Neural progenitor cell (in vitro differentiated cells): Measurements from ENCODE around the gene TMEM9B.

ENCODE experiments used
- EZH2 ChIP-seq: fragments of 200-600 bp; sonication (generic); IDR thresholded peaks from 2 replicates; pipeline ENCODE4 v1.6.1; 2017; ENCODE audit warnings: antibody characterized with exemption, mild to moderate bottlenecking, moderate library complexity
- EZH2phosphoT487 ChIP-seq: fragments of 200-600 bp; sonication (generic); IDR thresholded peaks from 2 replicates; pipeline ENCODE4 v1.6.1; 2017; ENCODE audit warnings: antibody characterized with exemption
- TF ChIP-seq, protein P1 (sequence below): fragments of 200-600 bp; sonication (generic); IDR thresholded peaks from 2 replicates; pipeline ENCODE4 v1.5.1; 2017; ENCODE audit warnings: antibody characterized with exemption, mild to moderate bottlenecking

DNA sequence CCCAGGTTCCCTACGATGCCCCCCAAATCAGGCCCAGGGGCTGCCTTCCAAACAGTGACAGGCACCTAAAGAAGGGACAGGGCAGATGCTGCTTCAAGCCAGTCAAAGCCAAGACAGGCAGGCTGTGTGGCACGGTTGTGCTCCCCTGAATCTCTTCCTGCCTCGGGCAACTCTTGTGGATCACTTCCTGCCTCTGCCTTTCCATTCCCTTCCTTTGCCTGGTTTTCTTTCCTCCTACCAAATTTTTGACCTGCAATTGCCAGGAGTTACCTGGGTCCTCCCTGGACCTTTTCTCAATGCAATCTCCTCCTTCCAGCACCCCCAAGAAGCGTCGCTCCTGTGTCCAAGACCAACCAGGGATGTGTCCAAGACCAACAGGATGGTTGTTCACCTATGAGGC lies 37.0 kb downstream of the TMEM9B start:
- TF ChIP-seq, protein P1, sequence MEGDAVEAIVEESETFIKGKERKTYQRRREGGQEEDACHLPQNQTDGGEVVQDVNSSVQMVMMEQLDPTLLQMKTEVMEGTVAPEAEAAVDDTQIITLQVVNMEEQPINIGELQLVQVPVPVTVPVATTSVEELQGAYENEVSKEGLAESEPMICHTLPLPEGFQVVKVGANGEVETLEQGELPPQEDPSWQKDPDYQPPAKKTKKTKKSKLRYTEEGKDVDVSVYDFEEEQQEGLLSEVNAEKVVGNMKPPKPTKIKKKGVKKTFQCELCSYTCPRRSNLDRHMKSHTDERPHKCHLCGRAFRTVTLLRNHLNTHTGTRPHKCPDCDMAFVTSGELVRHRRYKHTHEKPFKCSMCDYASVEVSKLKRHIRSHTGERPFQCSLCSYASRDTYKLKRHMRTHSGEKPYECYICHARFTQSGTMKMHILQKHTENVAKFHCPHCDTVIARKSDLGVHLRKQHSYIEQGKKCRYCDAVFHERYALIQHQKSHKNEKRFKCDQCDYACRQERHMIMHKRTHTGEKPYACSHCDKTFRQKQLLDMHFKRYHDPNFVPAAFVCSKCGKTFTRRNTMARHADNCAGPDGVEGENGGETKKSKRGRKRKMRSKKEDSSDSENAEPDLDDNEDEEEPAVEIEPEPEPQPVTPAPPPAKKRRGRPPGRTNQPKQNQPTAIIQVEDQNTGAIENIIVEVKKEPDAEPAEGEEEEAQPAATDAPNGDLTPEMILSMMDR, result no peak
- TF ChIP-seq EZH2phosphoT487, result no peak
- TF ChIP-seq EZH2, result no peak
